ENCODE measurements around the gene POLR2L. TPM values are rescaled to one million over a fixed set of nuclear protein-coding genes. Genes with fewer than 3 reads are reported as not detected.

Gene POLR2L
- total RNA-seq, 1 donor from 2014 or later, result 163 TPM

- DNase-seq (ENCODE audit: low read depth, low spot score), result no peak
Measured at GRCh38 chr11:839875-840617, 2.3 kb downstream of the POLR2L start.

GRCh38 chr11:839280-839623, 3.1 kb downstream of the POLR2L start:
- DNase-seq (ENCODE audit: low read depth, low spot score), result no peak

- DNase-seq (ENCODE audit: low read depth, low spot score), result no peak
Measured at GRCh38 chr11:838441-839279, 3.7 kb downstream of the POLR2L start.

GRCh38 chr11:837990-838307, 4.4 kb downstream of the POLR2L start:
- no peak for DNase-seq (ENCODE audit: low read depth, low spot score)

- DNase-seq (ENCODE audit: low read depth, low spot score), result no peak
Measured at GRCh38 chr11:837189-837989, 4.9 kb downstream of the POLR2L start.

GRCh38 chr11:836700-837099, 5.6 kb downstream of the POLR2L start:
- DNase-seq (ENCODE audit: low read depth, low spot score), result no peak

- no peak for DNase-seq (ENCODE audit: low read depth, low spot score)
Measured at GRCh38 chr11:836274-836673, 6.1 kb downstream of the POLR2L start.

GRCh38 chr11:834371-835316, 7.7 kb downstream of the POLR2L start:
- DNase-seq (ENCODE audit: low read depth, low spot score), result peak; percentile 66

GRCh38 chr11:833849-834311, 8.4 kb downstream of the POLR2L start:
- DNase-seq (ENCODE audit: low read depth, low spot score), result no peak

- DNase-seq (ENCODE audit: low read depth, low spot score), result no peak
Measured at GRCh38 chr11:833114-833791, 9.1 kb downstream of the POLR2L start.

GRCh38 chr11:832529-833113, 9.7 kb downstream of the POLR2L start, which contains the start of gene CD151:
TSS of gene CD151 (plus strand) at chr11:832952. CDS start at chr11:836070, 3,118 bp downstream.
- DNase-seq (ENCODE audit: low read depth, low spot score), result no peak

GRCh38 chr11:831961-832528, 10.3 kb downstream of the POLR2L start:
- DNase-seq (ENCODE audit: low read depth, low spot score), result no peak

GRCh38 chr11:831118-831864, 11.0 kb downstream of the POLR2L start:
- no peak for DNase-seq (ENCODE audit: low read depth, low spot score)

- DNase-seq (ENCODE audit: low read depth, low spot score), result no peak
Measured at GRCh38 chr11:830295-831117, 11.8 kb downstream of the POLR2L start.

- no peak for DNase-seq (ENCODE audit: low read depth, low spot score)
Measured at GRCh38 chr11:829847-830294, 12.5 kb downstream of the POLR2L start.

GRCh38 chr11:829176-829846, 13.0 kb downstream of the POLR2L start:
- DNase-seq (ENCODE audit: low read depth, low spot score), result peak; percentile 63

GRCh38 chr11:828506-829175, 13.7 kb downstream of the POLR2L start:
- DNase-seq (ENCODE audit: low read depth, low spot score), result no peak

Data from pulmonary artery endothelial cell (primary cell).